ENCODE results near the gene HLF.

Gene HLF

DNA sequence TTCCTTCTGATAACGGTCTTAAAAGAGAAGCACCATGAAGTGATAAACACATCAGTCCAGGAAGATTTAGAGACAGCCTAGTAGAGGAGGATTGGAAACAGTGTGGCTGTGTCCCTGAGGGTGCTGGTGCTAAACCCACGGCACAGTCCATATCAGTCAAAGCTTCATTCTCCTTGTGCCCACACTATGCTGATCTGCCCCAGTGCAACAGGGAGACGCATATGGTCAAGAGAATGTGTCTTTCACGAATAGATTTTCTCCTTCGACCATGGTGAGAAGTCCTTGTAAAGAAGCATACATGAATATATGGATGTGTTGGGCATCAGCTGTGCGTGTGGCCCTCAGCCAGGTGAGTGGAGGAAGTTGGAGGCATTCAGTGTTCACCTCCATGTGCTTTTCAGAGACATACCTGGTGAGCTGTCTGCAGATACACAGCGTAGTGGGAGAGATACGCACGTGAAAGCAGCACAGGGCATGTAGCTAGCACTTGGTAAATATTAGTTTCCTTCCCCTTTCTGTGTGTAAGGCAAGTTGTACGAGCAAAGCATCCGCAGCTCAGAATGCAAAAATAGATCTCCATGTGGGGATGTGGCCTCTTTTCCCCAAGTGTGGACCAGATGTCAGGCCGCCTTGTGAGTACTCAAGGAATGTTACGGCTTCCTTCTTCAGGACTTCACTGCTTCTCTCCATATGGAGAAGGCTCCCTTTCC lies 29.4 kb downstream of the HLF start:
- H3K9me3 ChIP-seq (ENCODE audit: severe bottlenecking): no peaks in the 10 kb centered on the region
- no peaks in the 10 kb centered on the region for H3K36me3 ChIP-seq
- no peaks in the 10 kb centered on the region for H3K27me3 ChIP-seq (ENCODE audit: insufficient read depth, low read depth, severe bottlenecking)
- TF ChIP-seq, protein P1, sequence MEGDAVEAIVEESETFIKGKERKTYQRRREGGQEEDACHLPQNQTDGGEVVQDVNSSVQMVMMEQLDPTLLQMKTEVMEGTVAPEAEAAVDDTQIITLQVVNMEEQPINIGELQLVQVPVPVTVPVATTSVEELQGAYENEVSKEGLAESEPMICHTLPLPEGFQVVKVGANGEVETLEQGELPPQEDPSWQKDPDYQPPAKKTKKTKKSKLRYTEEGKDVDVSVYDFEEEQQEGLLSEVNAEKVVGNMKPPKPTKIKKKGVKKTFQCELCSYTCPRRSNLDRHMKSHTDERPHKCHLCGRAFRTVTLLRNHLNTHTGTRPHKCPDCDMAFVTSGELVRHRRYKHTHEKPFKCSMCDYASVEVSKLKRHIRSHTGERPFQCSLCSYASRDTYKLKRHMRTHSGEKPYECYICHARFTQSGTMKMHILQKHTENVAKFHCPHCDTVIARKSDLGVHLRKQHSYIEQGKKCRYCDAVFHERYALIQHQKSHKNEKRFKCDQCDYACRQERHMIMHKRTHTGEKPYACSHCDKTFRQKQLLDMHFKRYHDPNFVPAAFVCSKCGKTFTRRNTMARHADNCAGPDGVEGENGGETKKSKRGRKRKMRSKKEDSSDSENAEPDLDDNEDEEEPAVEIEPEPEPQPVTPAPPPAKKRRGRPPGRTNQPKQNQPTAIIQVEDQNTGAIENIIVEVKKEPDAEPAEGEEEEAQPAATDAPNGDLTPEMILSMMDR (IDR thresholded peaks at IDR 0.05; ENCODE audit: low read depth, low read length): no peak
- H3K4me3 ChIP-seq (ENCODE audit: low read depth, low read length): no peak overlapping the region
- H3K27ac ChIP-seq: no peak overlapping the region
- no peak for DNase-seq

- no peak overlapping the region for H3K4me3 ChIP-seq (ENCODE audit: low read depth, low read length)
- peak; percentile 64 for DNase-seq
- H3K27ac ChIP-seq: no peak overlapping the region
- TF ChIP-seq, protein P1 (IDR thresholded peaks at IDR 0.05; ENCODE audit: low read depth, low read length): peak; percentile 90
- no peaks in the 10 kb centered on the region for H3K9me3 ChIP-seq (ENCODE audit: severe bottlenecking)
- no peaks in the 10 kb centered on the region for H3K27me3 ChIP-seq (ENCODE audit: insufficient read depth, low read depth, severe bottlenecking)
- H3K36me3 ChIP-seq: no peaks in the 10 kb centered on the region
These were observed 30.8 kb downstream of the HLF start for GRCh38 chr17:55295411-55296170.

GRCh38 chr17:55296171-55296695 lies 31.5 kb downstream of the HLF start:
- Histone ChIP-seq H3K4me3 (ENCODE audit: low read depth, low read length) (no peak overlapping the region), H3K27ac (no peak overlapping the region)
- TF ChIP-seq, protein P1 (IDR thresholded peaks at IDR 0.05; ENCODE audit: low read depth, low read length): no peak

GRCh38 chr17:55296699-55297098 lies 31.9 kb downstream of the HLF start:
- Histone ChIP-seq H3K27ac (no peak overlapping the region), H3K4me3 (ENCODE audit: low read depth, low read length) (no peak overlapping the region), H3K27me3 (ENCODE audit: insufficient read depth, low read depth, severe bottlenecking) (no peaks in the 10 kb centered on the region), H3K9me3 (ENCODE audit: severe bottlenecking) (no peaks in the 10 kb centered on the region), H3K36me3 (no peaks in the 10 kb centered on the region)
- no peak for DNase-seq
- TF ChIP-seq, protein P1 (IDR thresholded peaks at IDR 0.05; ENCODE audit: low read depth, low read length): no peak

More at GRCh38 chr17:55296171-55296695, 31.5 kb downstream of the HLF start:
- no peaks in the 10 kb centered on the region for H3K27me3 ChIP-seq (ENCODE audit: insufficient read depth, low read depth, severe bottlenecking)
- DNase-seq: no peak
- H3K36me3 ChIP-seq: no peaks in the 10 kb centered on the region
- no peaks in the 10 kb centered on the region for H3K9me3 ChIP-seq (ENCODE audit: severe bottlenecking)

- H3K36me3 ChIP-seq: no peaks in the 10 kb centered on the region
- no peak overlapping the region for H3K4me3 ChIP-seq (ENCODE audit: low read depth, low read length)
- DNase-seq: no peak
- H3K27me3 ChIP-seq (ENCODE audit: insufficient read depth, low read depth, severe bottlenecking): no peaks in the 10 kb centered on the region
- H3K9me3 ChIP-seq (ENCODE audit: severe bottlenecking): no peaks in the 10 kb centered on the region
- no peak overlapping the region for H3K27ac ChIP-seq
- TF ChIP-seq, protein P1 (IDR thresholded peaks at IDR 0.05; ENCODE audit: low read depth, low read length): no peak
These were observed 33.5 kb downstream of the HLF start for GRCh38 chr17:55298111-55298730.
